ENCODE data around the gene EP400. TPM values are rescaled to one million over a fixed set of nuclear protein-coding genes. Genes with fewer than 3 reads are reported as not detected.

Gene EP400
- total and polyA plus RNA-seq, 2 of the 13 experiments (the other 11 are each of a cell fraction or from before 2014, with no cell fraction given): 4.9 to 5.0 TPM

DNA sequence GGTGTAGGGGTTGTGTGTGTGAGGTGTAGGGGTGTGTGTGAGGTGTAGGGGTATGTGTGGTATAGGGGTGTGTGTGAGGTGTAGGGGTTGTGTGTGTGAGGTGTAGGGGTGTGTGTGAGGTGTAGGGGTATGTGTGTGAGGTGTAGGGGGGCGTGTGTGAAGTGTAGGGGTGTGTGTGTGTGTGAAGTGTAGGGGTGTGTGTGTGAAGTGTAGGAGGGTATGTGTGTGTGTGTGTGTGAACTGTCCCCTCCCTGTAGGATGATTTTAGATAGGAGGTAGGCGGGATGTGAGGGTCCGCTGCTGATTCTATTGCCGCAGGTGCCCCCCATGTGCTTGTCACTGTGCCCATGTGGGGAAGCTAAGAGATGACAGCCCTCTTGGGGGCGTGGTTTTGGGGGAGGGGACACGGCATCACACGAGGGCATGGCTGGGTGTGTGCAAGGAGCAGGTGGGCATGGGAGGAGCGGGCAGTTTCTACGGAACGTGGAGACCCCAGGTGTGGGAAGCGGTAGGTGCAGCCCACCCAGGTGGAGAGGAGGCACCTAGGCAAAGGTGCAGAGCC is 105.9 kb downstream of the EP400 start:
- Histone ChIP-seq H3K4me3 (replicated peaks in 1 of 3; ENCODE audit: insufficient read depth in 1 of 3, low read depth in 2 of 3, low read length in 3 of 3) (no peak overlapping the region), H3K9ac (ENCODE audit: insufficient read depth, low read depth, low read length) (no peak overlapping the region), H4K20me1 (ENCODE audit: insufficient read depth, low read length) (no peaks in the 10 kb centered on the region), H3K36me3 (replicated peaks in 1 of 2; ENCODE audit: control insufficient read depth in 1 of 2, insufficient read depth in 2 of 2, low read length in 2 of 2) (peaks cover 33 to 64% of the 10 kb centered on the region in 2 experiments), H3K79me2 (ENCODE audit: insufficient read depth, low read length) (no peaks in the 10 kb centered on the region), H2AFZ (ENCODE audit: low read length) (no peak overlapping the region), H3K4me2 (ENCODE audit: low read depth, low read length) (no peak overlapping the region), H3K9me3 (ENCODE audit: low read length) (no peaks in the 10 kb centered on the region; the same call in 1 of the 2 replicates), H3K27ac (ENCODE audit: extremely low read length, insufficient read depth, low read length) (no peak overlapping the region), H3K4me1 (ENCODE audit: insufficient read depth, low read length) (no peaks in the 10 kb centered on the region), H3K27me3 (ENCODE audit: control insufficient read depth in 1 of 2, insufficient read depth in 2 of 2, low read length in 2 of 2) (no peaks in the 10 kb centered on the region)
- ChIA-PET POLR2A (no interaction called here), CTCF (ENCODE audit: low intra/inter-chr PET ratio, low total read pairs) (no interaction called here)
- DNase-seq (ENCODE audit: low spot score): no peak
- intact Hi-C loops (cut with micrococcal nuclease; ENCODE audit: unreplicated experiment): no loop called here
- no TSS peak for BruUV-seq (replicated peaks)
- ATAC-seq: no peak
- in situ Hi-C loops (cut with HindIII; ENCODE audit: extremely low pct_ligation_motif_present, low pct_unique_long_range_greater_than_20kb): no loop called here
- FAIRE-seq: no peak
- WGBS (ENCODE audit: low lambda C conversion rate): 90% methylated on average over 11 of the region's 11 CpGs
- no peak for TF ChIP-seq ZNF747 (CRISPR knock-in tag; IDR thresholded peaks at IDR 0.05; ENCODE audit: borderline replicate concordance)
- TF ChIP-seq NCOA5 (CRISPR knock-in tag; IDR thresholded peaks at IDR 0.05): no peak
- no peak for TF ChIP-seq ELF1 (CRISPR knock-in tag; IDR thresholded peaks at IDR 0.05)
- TF ChIP-seq RBM22 (optimal IDR thresholded peaks at IDR 0.05; ENCODE audit: low read length): peak; percentile 64
- TF ChIP-seq MNT (IDR thresholded peaks at IDR 0.05): peak; percentile 68

GRCh38 chr12:132056320-132056719 is 106.6 kb downstream of the EP400 start:
- H3K36me3 ChIP-seq (replicated peaks in 1 of 2; ENCODE audit: control insufficient read depth in 1 of 2, insufficient read depth in 2 of 2, low read length in 2 of 2): peaks cover 29 to 61% of the 10 kb centered on the region in 2 experiments
- POLR2A ChIA-PET: no interaction called here

More at GRCh38 chr12:132056320-132056719, 106.6 kb downstream of the EP400 start:
- Histone ChIP-seq H4K20me1 (ENCODE audit: insufficient read depth, low read length) (no peaks in the 10 kb centered on the region), H3K79me2 (ENCODE audit: insufficient read depth, low read length) (no peaks in the 10 kb centered on the region), H3K4me3 (replicated peaks in 1 of 3; ENCODE audit: insufficient read depth in 1 of 3, low read depth in 2 of 3, low read length in 3 of 3) (no peak overlapping the region), H3K4me1 (ENCODE audit: insufficient read depth, low read length) (no peaks in the 10 kb centered on the region), H3K9ac (ENCODE audit: insufficient read depth, low read depth, low read length) (no peak overlapping the region), H3K4me2 (ENCODE audit: low read depth, low read length) (no peak overlapping the region), H3K9me3 (ENCODE audit: low read length) (no peaks in the 10 kb centered on the region; the same call in 1 of the 2 replicates), H3K27ac (ENCODE audit: extremely low read length, insufficient read depth, low read length) (no peak overlapping the region), H2AFZ (ENCODE audit: low read length) (no peak overlapping the region), H3K27me3 (ENCODE audit: control insufficient read depth in 1 of 2, insufficient read depth in 2 of 2, low read length in 2 of 2) (no peaks in the 10 kb centered on the region)
- ATAC-seq: no peak
- intact Hi-C loops (cut with micrococcal nuclease; ENCODE audit: unreplicated experiment): no loop called here
- FAIRE-seq: no peak
- CTCF ChIA-PET (ENCODE audit: low intra/inter-chr PET ratio, low total read pairs): no interaction called here
- TF ChIP-seq ZNF225 (CRISPR knock-in tag; IDR thresholded peaks at IDR 0.05) (no peak), MAFK (conservative IDR thresholded peaks at IDR 0.05 in 1 of 2, IDR thresholded peaks at IDR 0.05 in 1 of 2; ENCODE audit: low read length in 2 of 2) (0 out of 4 replicates have a peak, but pooled peaks of 1 of the 2 experiments have one; percentile 5)
- in situ Hi-C loops (cut with HindIII; ENCODE audit: extremely low pct_ligation_motif_present, low pct_unique_long_range_greater_than_20kb): no loop called here
- 100% methylated on average over 5 of the region's 5 CpGs for WGBS (ENCODE audit: low lambda C conversion rate)
- no peak for DNase-seq (ENCODE audit: low spot score)
- no TSS peak for BruUV-seq (replicated peaks)
